Measurements from ENCODE around the gene PTPN3.

GRCh38 chr9:109537288-109537687 lies 39.2 kb upstream of the PTPN3 start:
- TF ChIP-seq, protein P1, sequence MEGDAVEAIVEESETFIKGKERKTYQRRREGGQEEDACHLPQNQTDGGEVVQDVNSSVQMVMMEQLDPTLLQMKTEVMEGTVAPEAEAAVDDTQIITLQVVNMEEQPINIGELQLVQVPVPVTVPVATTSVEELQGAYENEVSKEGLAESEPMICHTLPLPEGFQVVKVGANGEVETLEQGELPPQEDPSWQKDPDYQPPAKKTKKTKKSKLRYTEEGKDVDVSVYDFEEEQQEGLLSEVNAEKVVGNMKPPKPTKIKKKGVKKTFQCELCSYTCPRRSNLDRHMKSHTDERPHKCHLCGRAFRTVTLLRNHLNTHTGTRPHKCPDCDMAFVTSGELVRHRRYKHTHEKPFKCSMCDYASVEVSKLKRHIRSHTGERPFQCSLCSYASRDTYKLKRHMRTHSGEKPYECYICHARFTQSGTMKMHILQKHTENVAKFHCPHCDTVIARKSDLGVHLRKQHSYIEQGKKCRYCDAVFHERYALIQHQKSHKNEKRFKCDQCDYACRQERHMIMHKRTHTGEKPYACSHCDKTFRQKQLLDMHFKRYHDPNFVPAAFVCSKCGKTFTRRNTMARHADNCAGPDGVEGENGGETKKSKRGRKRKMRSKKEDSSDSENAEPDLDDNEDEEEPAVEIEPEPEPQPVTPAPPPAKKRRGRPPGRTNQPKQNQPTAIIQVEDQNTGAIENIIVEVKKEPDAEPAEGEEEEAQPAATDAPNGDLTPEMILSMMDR (IDR thresholded peaks at IDR 0.05) = no peak
- TF ChIP-seq POLR2AphosphoS5 (IDR thresholded peaks at IDR 0.05) (no peak), EP300 (IDR thresholded peaks at IDR 0.05) (no peak)
